NCI-H345 (cell line): ENCODE measurements around the gene ANKRD40.
A peak's percentile ranks its signal among the peaks of the same experiment; 100 is the strongest.
"Not testable (repeated sequence)": the region's sequence is repeated elsewhere in the genome, so short reads cannot be mapped to it uniquely, and the experiment has no call there.

ENCODE experiments used
- DNase-seq: peaks from one replicate; lab custom pipeline; 2025; lab: John Stamatoyannopoulos, UW

Gene ANKRD40, protein sequence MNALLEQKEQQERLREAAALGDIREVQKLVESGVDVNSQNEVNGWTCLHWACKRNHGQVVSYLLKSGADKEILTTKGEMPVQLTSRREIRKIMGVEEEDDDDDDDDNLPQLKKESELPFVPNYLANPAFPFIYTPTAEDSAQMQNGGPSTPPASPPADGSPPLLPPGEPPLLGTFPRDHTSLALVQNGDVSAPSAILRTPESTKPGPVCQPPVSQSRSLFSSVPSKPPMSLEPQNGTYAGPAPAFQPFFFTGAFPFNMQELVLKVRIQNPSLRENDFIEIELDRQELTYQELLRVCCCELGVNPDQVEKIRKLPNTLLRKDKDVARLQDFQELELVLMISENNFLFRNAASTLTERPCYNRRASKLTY

DNA sequence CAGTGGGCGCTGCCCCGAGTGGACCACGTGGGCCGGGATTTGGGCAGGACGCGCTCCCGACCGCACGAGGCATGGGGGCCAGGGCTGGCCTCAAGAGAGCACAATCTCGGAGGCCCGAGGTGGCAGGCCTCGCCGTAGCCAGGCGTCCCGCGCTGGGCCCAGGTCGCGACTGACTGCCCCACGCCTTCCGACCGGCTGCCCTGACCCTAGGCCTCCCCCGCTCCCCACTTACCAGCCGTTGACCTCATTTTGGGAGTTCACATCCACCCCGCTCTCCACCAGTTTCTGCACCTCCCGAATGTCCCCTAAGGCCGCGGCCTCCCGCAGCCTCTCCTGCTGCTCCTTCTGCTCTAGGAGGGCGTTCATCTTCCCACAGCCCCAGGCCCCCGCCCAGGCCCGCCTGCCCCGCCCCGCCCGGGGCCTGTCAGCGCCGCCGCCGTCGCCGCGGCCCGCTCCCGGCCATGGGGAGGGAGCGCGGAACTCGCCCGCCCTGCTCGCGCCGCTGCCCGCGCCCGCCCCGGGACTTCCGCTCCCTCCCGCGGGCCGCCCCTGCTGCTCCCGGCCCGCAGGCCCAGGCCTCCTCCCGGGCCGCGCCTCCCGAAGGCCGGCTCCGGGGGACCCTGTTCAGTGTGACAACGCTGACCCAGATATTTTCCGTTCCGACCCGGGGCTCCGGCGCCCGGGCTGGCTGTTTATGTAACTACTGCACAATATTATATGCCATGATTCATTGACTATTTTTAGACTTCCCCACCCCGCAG lies at the start of gene ANKRD40:
ANKRD40 (minus strand) TSS at position 626 of the 761 bp plus-strand sequence; CDS start at position 366, 260 bp downstream.
- peak; percentile 87 for DNase-seq

- DNase-seq, result no peak
Observed at GRCh38 chr17:50754521-50754920, 46.8 kb upstream of the ANKRD40 start.

GRCh38 chr17:50749245-50749644 lies 41.5 kb upstream of the ANKRD40 start:
- DNase-seq, result no peak

GRCh38 chr17:50745631-50746030 lies 37.9 kb upstream of the ANKRD40 start:
- no peak for DNase-seq

DNA sequence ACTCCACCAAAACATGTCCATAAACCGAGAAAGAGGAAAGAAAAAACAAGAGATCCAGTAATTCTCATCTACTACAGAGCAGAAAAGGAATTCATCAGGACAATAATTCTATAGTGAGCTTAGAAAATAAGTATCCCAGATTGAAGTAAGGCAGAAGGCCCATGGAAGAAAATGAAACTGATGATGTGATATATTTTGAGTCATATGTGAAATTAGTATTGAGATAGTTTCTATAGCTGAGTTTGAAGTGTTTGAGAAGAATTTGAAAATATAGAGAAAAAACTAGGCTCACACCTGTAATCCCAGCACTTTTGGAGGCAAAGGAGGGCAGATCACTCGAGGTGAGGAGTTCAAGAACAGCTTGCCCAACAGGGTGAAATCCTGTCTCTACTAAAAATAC lies 31.4 kb upstream of the ANKRD40 start:
- no peak for DNase-seq

DNA sequence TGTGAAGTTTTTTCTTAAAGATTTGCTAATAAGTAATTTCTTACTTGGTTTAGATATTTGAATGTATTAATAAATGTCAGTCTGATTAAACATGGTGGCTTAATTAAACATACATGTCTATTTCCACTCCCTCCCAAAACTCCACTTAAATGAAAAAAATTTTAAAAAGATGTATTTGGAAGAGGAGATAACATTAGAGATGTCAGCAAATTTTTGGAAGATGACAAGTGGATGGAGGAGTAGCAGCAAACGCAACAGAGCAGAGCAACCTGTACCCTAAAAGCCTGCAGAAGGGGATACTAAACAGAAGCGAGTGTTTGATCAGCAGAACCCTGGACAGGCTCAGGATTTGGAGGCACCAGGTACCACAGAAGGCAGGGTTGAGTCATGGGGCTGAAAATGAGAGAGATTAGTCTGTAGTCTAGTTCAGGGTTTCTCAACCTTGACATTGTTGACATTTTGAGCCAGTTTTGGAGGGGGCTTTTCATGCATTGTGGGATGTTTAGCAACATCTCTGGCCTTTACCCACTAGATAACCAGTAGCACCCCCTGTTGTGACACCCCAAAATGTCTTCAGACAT lies 29.5 kb upstream of the ANKRD40 start:
- DNase-seq, result no peak

GRCh38 chr17:50735287-50735686 lies 27.6 kb upstream of the ANKRD40 start:
- no peak for DNase-seq

DNA sequence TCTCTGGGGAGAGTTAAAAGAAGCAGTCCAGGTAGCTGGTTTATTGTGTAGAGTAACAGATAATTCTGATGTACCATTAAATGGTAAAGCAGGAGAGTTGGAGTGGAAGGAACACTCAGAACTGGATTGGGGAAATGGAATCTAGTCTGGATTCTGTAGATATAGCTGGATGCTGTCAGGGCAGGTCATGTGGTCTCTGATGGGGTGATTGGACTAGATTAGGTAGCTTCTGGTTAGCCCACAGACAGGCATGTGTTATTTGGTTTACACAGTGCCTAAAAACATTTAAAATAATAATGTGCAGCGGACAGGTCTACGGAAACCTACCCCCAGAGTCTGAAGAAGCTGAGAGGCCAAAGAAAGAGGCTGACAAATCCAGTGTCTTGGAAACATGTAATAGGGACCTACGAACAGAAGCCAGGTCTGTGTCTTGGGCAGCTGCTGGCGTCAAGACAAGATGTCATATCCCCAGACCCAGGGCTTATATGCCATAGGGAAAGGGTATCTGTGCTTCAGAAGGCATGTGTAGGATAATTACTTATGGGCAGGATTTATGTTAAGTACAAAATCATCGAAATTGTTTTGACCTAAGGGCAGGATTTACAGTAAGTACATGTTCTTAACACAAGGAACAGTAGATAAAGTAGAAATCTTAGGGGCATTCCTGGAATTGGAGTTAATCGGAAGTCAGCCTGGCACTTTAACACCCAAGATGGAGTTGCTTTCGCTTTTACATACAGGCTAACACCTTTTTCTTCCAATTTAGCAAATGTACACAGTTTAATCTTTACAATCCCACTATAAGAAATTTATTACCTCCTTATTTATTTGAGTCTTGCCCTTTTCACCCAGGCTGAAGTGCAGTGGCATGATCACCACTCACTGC lies 24.1 kb upstream of the ANKRD40 start:
- DNase-seq, result no peak

- no peak for DNase-seq
Observed at GRCh38 chr17:50728881-50729765, 21.4 kb upstream of the ANKRD40 start.

- no peak for DNase-seq
Observed at GRCh38 chr17:50728112-50728429, 20.4 kb upstream of the ANKRD40 start.

- no peak for DNase-seq
Observed at GRCh38 chr17:50725769-50726655, 18.3 kb upstream of the ANKRD40 start.

DNA sequence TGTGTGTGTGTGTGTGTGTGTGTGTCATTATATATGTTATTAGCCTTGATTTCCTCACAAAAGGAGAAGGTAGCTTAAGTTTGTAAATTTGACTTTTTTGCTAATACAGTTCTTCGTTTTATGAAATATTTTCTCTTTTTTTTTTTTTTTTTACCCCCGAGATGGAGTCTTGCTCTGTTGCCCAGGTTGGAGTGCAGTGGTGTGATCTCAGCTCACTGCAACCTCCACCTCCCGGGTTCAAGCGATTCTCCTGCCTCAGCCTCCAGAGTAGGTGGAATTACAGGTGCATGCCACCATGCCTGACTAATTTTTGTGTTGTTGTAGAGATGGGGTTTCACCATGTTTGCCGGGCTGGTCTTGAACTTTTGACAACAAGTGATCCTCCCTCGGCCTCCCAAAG lies 16.9 kb upstream of the ANKRD40 start:
- not testable (repeated sequence) for DNase-seq

- no peak for DNase-seq
Observed at GRCh38 chr17:50722746-50723145, 15.0 kb upstream of the ANKRD40 start.

GRCh38 chr17:50721194-50722010 lies 13.7 kb upstream of the ANKRD40 start:
- no peak for DNase-seq

DNA sequence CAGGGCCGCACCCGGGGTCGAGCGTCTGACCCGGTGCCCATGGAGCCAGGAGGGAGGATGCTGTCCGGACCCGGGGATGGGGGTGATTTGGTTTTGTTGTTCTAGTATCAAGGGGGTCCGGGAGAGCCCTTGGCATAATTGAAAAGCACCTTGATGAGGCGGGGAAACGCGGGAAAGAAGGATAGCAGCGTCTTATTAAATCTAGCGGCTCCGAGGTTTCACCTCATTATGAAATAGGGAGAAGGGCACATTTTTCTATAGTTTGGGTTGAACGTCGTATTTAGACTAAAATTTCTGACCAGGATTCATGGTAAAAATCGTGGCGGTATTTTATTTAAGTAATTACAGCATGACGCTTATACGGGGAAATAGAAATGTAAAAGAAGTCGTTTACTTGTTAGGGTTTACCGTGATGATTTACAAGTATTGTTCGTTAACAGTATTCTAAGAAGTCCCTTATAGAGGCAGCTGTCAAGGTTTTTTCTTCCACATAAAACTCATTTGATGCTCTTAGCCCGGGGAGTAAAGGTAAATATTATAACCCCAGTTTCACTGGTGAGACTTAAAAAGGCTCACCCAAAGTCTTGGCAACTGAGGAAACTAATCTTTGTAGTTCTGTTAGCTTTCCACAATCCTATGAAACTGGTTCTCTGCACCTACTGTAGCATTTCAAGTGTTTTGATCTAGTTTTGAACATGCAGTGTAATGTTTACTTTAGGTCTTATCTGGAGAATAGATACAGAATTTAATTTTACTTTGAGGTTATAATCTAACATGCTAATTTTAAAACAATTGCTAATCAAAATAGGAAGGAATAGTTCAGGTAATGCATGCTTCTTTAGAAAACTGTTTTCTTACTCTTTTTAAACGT lies 12.4 kb upstream of the ANKRD40 start:
- peak; percentile 49 for DNase-seq

DNA sequence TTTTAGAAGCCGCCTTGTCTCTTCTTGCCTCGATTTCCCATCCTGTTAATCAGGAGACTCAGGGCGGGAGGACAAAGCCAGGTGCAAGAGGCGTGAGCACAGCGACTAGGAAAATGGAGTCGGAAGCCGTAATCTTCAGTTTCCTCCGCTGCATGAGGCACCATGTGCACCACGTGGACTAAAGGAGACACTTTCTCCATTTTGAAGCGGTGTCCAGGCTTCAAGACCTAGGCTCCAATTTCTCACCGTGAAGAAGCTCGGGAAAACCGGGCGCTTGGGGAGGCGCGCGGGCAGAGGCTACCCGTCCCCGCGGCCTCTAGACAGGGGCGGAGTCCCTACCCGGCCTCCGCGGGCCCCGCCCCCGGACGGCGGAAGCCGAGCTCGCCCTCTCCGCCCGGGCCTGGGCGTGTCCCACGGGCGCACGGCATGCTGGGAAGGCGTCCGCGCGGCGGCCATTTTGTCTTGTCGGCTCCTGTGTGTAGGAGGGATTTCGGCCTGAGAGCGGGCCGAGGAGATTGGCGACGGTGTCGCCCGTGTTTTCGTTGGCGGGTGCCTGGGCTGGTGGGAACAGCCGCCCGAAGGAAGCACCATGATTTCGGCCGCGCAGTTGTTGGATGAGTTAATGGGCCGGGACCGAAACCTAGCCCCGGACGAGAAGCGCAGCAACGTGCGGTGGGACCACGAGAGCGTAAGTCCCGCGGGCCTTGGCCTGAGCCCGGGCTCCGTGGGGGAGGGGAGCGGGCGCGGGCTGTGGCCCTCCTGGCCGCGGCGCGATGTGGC lies 11.6 kb upstream of the ANKRD40 start, which contains the start of gene LUC7L3:
LUC7L3 (plus strand) TSS at position 460 of the 780 bp plus-strand sequence; CDS start at position 590, 130 bp downstream.
- peak; percentile 96 for DNase-seq

- no peak for DNase-seq
Observed at GRCh38 chr17:50715471-50715870, 7.8 kb upstream of the ANKRD40 start.
